Measurements from ENCODE around the gene CENPB. TPM values are rescaled to one million over a fixed set of nuclear protein-coding genes. Genes with fewer than 3 reads are reported as not detected.

Gene CENPB
- total and polyA plus RNA-seq, 11 donors: 56.2 to 122 (median 75.3) TPM

DNA sequence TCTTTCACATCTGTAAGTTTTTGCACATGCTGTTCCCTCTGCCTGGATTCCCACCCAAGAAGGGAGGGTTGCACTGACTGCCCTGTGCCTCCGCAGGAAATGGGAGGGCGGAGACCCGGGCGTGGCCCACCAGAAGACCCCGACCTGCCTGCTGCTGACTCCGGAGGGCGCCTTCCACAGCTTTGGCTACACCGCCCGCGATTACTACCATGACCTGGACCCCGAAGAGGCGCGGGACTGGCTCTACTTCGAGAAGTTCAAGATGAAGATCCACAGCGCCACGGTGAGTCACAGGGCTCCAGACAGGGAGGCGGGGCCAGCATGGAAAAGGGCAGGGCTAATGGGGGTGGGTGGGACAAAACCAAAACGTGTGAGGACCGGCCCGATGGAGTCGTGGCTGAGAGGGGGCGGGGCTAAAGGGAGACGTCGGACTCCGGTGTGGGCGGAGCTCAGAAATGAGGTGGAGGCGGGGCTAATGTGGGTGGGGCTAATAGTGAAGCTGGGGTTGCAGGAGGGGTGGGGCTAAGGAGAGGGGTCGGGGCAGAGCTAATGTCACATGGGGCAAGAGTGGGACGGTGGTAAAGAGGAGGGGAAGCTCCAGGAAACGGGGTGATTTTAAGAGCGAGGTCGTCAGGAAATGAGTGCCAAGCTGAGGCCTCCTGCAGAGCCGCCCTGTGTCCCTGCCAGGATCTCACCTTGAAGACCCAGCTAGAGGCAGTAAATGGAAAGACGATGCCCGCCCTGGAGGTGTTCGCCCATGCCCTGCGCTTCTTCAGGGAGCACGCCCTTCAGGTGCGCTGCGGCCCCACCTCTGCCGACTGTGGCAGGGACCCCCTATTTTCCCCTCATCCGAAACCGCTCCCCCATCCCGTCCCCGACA, 41.5 kb downstream of the CENPB start:
- TF ChIP-seq, protein P1, sequence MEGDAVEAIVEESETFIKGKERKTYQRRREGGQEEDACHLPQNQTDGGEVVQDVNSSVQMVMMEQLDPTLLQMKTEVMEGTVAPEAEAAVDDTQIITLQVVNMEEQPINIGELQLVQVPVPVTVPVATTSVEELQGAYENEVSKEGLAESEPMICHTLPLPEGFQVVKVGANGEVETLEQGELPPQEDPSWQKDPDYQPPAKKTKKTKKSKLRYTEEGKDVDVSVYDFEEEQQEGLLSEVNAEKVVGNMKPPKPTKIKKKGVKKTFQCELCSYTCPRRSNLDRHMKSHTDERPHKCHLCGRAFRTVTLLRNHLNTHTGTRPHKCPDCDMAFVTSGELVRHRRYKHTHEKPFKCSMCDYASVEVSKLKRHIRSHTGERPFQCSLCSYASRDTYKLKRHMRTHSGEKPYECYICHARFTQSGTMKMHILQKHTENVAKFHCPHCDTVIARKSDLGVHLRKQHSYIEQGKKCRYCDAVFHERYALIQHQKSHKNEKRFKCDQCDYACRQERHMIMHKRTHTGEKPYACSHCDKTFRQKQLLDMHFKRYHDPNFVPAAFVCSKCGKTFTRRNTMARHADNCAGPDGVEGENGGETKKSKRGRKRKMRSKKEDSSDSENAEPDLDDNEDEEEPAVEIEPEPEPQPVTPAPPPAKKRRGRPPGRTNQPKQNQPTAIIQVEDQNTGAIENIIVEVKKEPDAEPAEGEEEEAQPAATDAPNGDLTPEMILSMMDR (IDR thresholded peaks at IDR 0.05): no peak
- no peak for TF ChIP-seq POLR2A (IDR thresholded peaks at IDR 0.05)
- Histone ChIP-seq H3K27me3 (peaks cover 0 to 13% (median 0%) of the 10 kb centered on the region in 9 donors), H3K36me3 (peaks cover 0 to 64% (median 27%) of the 10 kb centered on the region in 9 donors), H3K4me3 (peak overlapping the region in 2 of 12 donors; percentile 1 to 28), H3K9me3 (no peaks in the 10 kb centered on the region), H3K4me1 (peaks cover 0 to 40% (median 14%) of the 10 kb centered on the region in 12 donors), H3K27ac (peak overlapping the region in 7 of 12 donors; percentile 6 to 31 (median 13))
- WGBS, 4 donors: 32 to 44% (median 39%) methylated on average over 38 to 45 of the region's 45 CpGs
- DNase-seq (peak; percentile 53 to 83 (median 69)), ATAC-seq (peak; percentile 21 to 74 (median 60))
- intact Hi-C loops (cut with DNase I): no loop called here

DNA sequence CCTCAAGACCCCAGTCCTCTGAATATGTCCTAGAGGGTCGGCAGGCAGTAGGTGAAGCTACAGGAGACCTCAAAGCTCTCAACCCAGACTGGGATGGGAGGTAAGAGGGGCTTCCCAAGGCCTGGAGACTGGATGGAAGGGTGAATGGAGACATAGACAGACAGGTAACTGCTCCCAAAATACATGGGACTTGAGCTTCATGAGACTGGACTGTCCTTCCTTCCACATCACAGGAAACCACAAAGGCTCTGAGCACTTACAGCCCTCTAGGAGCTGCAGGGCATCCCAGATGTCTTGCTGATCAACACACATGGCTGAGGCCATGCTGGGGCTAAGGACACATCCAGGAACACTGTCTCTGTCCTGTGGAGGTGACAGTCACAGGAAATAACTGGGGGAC, 42.5 kb downstream of the CENPB start:
- Histone ChIP-seq H3K36me3 (peaks cover 0 to 56% (median 20%) of the 10 kb centered on the region in 9 donors), H3K4me3 (no peak overlapping the region), H3K9me3 (no peaks in the 10 kb centered on the region), H3K4me1 (peaks cover 0 to 41% (median 21%) of the 10 kb centered on the region in 12 donors), H3K27ac (peak overlapping the region in 5 of 12 donors; percentile 2 to 31 (median 22)), H3K27me3 (peaks cover 0 to 13% (median 0%) of the 10 kb centered on the region in 9 donors)
- DNase-seq (no peak), ATAC-seq (no peak)
- TF ChIP-seq, protein P1 (IDR thresholded peaks at IDR 0.05): no peak
- no peak for TF ChIP-seq POLR2A (IDR thresholded peaks at IDR 0.05)
- intact Hi-C loops (cut with DNase I): no loop called here
- 81 to 98% (median 90%) methylated on average over 1 of the region's 1 CpG for WGBS, 4 donors

DNA sequence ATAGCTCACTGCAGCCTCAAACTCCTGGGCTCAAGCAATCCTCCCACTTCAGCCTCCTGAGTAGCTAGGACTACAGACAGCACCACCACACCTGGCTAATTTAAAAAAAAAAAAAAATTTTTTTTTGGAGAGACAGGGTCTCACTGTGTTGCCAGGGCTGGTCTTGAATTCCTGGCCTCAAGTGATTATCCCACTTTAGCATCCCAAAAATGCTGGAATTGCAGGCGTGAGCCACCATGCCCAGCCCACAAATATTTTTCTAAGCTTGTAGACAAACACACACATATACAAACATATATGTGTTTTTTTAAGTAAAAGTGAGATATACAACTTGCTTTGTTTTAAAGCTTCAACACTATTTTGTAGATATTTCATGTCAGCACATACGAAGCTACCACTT, 43.3 kb downstream of the CENPB start:
- Histone ChIP-seq H3K9me3 (no peaks in the 10 kb centered on the region), H3K27ac (no peak overlapping the region), H3K4me3 (no peak overlapping the region), H3K27me3 (peaks cover 0 to 13% (median 0%) of the 10 kb centered on the region in 9 donors), H3K36me3 (peaks cover 0 to 48% (median 17%) of the 10 kb centered on the region in 9 donors), H3K4me1 (peaks cover 0 to 49% (median 23%) of the 10 kb centered on the region in 12 donors)
- TF ChIP-seq, protein P1 (IDR thresholded peaks at IDR 0.05): no peak
- no peak for TF ChIP-seq POLR2A (IDR thresholded peaks at IDR 0.05)
- intact Hi-C loops (cut with DNase I): no loop called here
- 72 to 97% (median 75%) methylated on average over 2 of the region's 2 CpGs for WGBS, 4 donors
- ATAC-seq: no peak
- DNase-seq: no peak

DNA sequence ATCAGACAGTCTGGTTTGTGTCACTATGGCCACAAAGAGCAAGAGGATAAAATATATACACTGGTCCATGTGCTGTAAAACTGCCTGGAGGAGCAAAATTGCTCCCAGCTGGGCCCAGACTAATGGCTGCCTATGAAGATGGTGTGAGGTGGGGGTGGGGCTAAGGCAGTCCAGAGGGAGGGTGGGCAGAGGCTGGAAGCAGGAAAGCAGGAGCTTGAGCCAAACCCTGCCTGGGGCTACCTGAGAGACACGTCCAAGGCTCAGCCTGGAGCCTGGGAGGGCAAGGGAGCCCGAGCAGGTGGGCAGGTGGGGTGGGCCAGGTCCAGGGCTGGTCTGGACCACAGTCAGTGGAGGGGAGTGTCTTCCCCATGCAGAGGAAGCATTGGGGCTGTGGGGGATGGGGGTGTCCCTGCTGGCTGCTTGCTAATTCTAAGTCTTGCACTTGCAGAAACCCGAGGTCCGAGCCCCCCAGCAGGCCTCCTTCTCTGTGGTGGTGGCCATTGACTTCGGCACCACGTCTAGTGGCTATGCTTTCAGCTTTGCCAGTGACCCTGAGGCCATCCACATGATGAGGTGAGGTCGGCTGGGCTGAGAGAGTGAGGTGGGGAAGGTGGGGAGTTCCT, 44.6 kb downstream of the CENPB start:
- Histone ChIP-seq H3K4me1 (peaks cover 0 to 60% (median 29%) of the 10 kb centered on the region in 12 donors), H3K9me3 (no peaks in the 10 kb centered on the region), H3K36me3 (peaks cover 0 to 39% (median 14%) of the 10 kb centered on the region in 9 donors), H3K27me3 (peaks cover 0 to 13% (median 0%) of the 10 kb centered on the region in 9 donors), H3K27ac (peak overlapping the region in 1 of 12 donors; percentile 89), H3K4me3 (no peak overlapping the region)
- no peak for TF ChIP-seq POLR2A (IDR thresholded peaks at IDR 0.05)
- TF ChIP-seq, protein P1 (IDR thresholded peaks at IDR 0.05): no peak
- DNase-seq: peak in 1 of 5 donors; percentile 41
- WGBS, 4 donors: 83 to 87% (median 85%) methylated on average over 7 of the region's 7 CpGs
- ATAC-seq: no peak
- intact Hi-C loops (cut with DNase I): no loop called here
